Gastrocnemius medialis (tissue), 4 donors: ENCODE data around the gene FIZ1.

Experiments
- CTCF ChIP-seq, 5 experiments: fragments of 450-650 bp in 3 of 5; fragments of 200-600 bp in 2 of 5; sonication (generic) in 2 of 5; IDR thresholded peaks in 4 of 5; conservative IDR thresholded peaks in 1 of 5; 1 replicate in 4 of 5; 2 replicates in 1 of 5; pipeline ENCODE4 v1.5.1; 2016 to 2019; ENCODE audit warnings: antibody characterized with exemption in 5 of 5, mild to moderate bottlenecking in 3 of 5, moderate library complexity in 3 of 5
- POLR2A ChIP-seq, 2 donors: fragments of 450-650 bp; IDR thresholded peaks; one replicate each; pipeline ENCODE4 v1.6.1; 2017; ENCODE audit warnings: antibody characterized with exemption in 2 of 2, mild to moderate bottlenecking in 2 of 2, moderate library complexity in 2 of 2

GRCh38 chr19:55546011-55546410 is 53.3 kb downstream of the FIZ1 start:
- TF ChIP-seq CTCF (IDR thresholded peaks at IDR 0.05 in 4 of 5, conservative IDR thresholded peaks at IDR 0.05 in 1 of 5) = no peak
- peak; percentile 44 to 69 for TF ChIP-seq POLR2A (IDR thresholded peaks at IDR 0.05)
